Upper lobe of left lung (tissue), 4 donors: Measurements from ENCODE around the gene GPR146.

Experiments
- CTCF ChIP-seq, 6 experiments: fragments of 450-650 bp in 4 of 6; fragments of 200-600 bp in 2 of 6; sonication (generic) in 2 of 6; IDR thresholded peaks; one replicate each; pipeline ENCODE4 v1.5.1; 2016 to 2019; ENCODE audit warnings: antibody characterized with exemption in 6 of 6
- EP300 ChIP-seq, 4 donors: sonication (generic); formaldehyde crosslinking; IDR thresholded peaks; one replicate each; pipeline ENCODE4 v1.5.1; 2017; ENCODE audit warnings: antibody characterized with exemption in 4 of 4, control low read depth in 2 of 4
- POLR2A ChIP-seq, 4 donors: fragments of 450-650 bp; IDR thresholded peaks; one replicate each; pipeline ENCODE4 v1.5.1; 2016 to 2017; ENCODE audit warnings: antibody characterized with exemption in 4 of 4, mild to moderate bottlenecking in 2 of 4
- POLR2AphosphoS5 ChIP-seq, 2 donors: sonication (generic); formaldehyde crosslinking; IDR thresholded peaks; one replicate each; pipeline ENCODE4 v1.5.1; 2017; ENCODE audit warnings: antibody characterized with exemption in 2 of 2

GRCh38 chr7:1046722-1047679, 2.7 kb downstream of the GPR146 start:
- TF ChIP-seq CTCF (IDR thresholded peaks at IDR 0.05): no peak
- TF ChIP-seq POLR2AphosphoS5 (IDR thresholded peaks at IDR 0.05): no peak
- no peak for TF ChIP-seq EP300 (IDR thresholded peaks at IDR 0.05)
- TF ChIP-seq POLR2A (IDR thresholded peaks at IDR 0.05): no peak
